Parathyroid adenoma (tissue), 2 donors: ENCODE measurements around the gene KRTAP10-1.

Experiments used
- H2AFZ ChIP-seq: fragments of 300-600 bp; sonication (generic); one replicate; pipeline ENCODE4 v1.7.0; 2017; ENCODE audit warnings: antibody characterized with exemption, mild to moderate bottlenecking
- H3K27ac ChIP-seq: fragments of 300-600 bp; sonication (generic); one replicate; pipeline ENCODE4 v1.7.0; 2017
- H3K27me3 ChIP-seq: fragments of 300-600 bp; sonication (generic); one replicate; pipeline ENCODE4 v1.7.0; 2017; ENCODE audit warnings: low read length; ENCODE audit not compliant: control insufficient read depth, insufficient read depth
- H3K36me3 ChIP-seq: fragments of 300-600 bp; sonication (generic); one replicate; pipeline ENCODE4 v1.7.0; 2017; ENCODE audit warnings: low read length; ENCODE audit not compliant: control insufficient read depth, insufficient read depth
- H3K4me1 ChIP-seq: fragments of 300-600 bp; sonication (generic); one replicate; pipeline ENCODE4 v1.7.0; 2017; ENCODE audit warnings: control low read depth
- H3K4me2 ChIP-seq: fragments of 300-600 bp; sonication (generic); one replicate; pipeline ENCODE4 v1.7.0; 2017; ENCODE audit warnings: low read length
- H3K4me3 ChIP-seq: fragments of 300-600 bp; sonication (generic); one replicate; pipeline ENCODE4 v1.7.0; 2017; ENCODE audit warnings: low read depth, low read length
- H3K79me2 ChIP-seq: fragments of 300-600 bp; sonication (generic); one replicate; pipeline ENCODE4 v1.7.0; 2017; ENCODE audit warnings: control low read depth
- H3K9ac ChIP-seq: fragments of 300-600 bp; sonication (generic); one replicate; pipeline ENCODE4 v1.7.0; 2017; ENCODE audit warnings: mild to moderate bottlenecking
- H3K9me3 ChIP-seq: fragments of 300-600 bp; sonication (generic); one replicate; pipeline ENCODE4 v1.7.0; 2017; ENCODE audit warnings: low read length; ENCODE audit not compliant: control insufficient read depth
- CTCF ChIP-seq: fragments of 300-600 bp; sonication (generic); IDR thresholded peaks from one replicate; pipeline ENCODE4 v1.7.0; 2017; ENCODE audit warnings: antibody characterized with exemption, mild to moderate bottlenecking
- donor health status: primary hyperparathyroidism.

Gene KRTAP10-1

GRCh38 chr21:44516828-44517174 is 23.2 kb downstream of the KRTAP10-1 start:
- Histone ChIP-seq H3K79me2 (no peaks in the 10 kb centered on the region), H3K27me3 (no peaks in the 10 kb centered on the region), H3K27ac (no peak overlapping the region), H3K36me3 (no peaks in the 10 kb centered on the region), H3K4me3 (no peak overlapping the region), H3K9ac (no peak overlapping the region), H2AFZ (no peak overlapping the region), H3K4me1 (no peaks in the 10 kb centered on the region), H3K9me3 (no peaks in the 10 kb centered on the region), H3K4me2 (no peak overlapping the region)
- no peak for TF ChIP-seq CTCF

DNA sequence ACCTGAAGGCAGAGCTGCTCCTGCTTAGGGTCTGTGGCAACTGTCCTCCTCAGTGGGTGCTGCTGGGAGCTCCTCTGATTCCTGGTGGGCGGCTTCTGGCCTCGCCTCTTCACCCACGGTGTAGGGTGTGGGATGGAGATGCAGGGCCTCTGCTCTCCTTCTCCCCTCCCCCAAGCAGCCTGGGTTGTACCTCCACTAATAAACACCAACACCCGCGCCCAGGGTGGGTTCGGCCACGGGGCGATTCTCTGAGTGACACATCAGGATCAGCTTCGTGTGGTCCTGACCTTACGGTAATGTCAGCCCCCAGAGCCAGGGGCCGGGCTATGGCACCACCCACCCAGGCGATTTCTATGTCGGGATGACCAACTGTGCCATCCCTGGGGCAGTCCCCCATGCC is 23.7 kb downstream of the KRTAP10-1 start:
- H3K4me3 ChIP-seq = no peak overlapping the region
- H3K36me3 ChIP-seq = no peaks in the 10 kb centered on the region
- no peaks in the 10 kb centered on the region for H3K9me3 ChIP-seq
- no peak overlapping the region for H3K9ac ChIP-seq
- H3K79me2 ChIP-seq = no peaks in the 10 kb centered on the region
- H3K4me1 ChIP-seq = no peaks in the 10 kb centered on the region
- H3K27ac ChIP-seq = no peak overlapping the region
- H2AFZ ChIP-seq = no peak overlapping the region
- TF ChIP-seq CTCF = no peak
- no peak overlapping the region for H3K4me2 ChIP-seq
- H3K27me3 ChIP-seq = no peaks in the 10 kb centered on the region

DNA sequence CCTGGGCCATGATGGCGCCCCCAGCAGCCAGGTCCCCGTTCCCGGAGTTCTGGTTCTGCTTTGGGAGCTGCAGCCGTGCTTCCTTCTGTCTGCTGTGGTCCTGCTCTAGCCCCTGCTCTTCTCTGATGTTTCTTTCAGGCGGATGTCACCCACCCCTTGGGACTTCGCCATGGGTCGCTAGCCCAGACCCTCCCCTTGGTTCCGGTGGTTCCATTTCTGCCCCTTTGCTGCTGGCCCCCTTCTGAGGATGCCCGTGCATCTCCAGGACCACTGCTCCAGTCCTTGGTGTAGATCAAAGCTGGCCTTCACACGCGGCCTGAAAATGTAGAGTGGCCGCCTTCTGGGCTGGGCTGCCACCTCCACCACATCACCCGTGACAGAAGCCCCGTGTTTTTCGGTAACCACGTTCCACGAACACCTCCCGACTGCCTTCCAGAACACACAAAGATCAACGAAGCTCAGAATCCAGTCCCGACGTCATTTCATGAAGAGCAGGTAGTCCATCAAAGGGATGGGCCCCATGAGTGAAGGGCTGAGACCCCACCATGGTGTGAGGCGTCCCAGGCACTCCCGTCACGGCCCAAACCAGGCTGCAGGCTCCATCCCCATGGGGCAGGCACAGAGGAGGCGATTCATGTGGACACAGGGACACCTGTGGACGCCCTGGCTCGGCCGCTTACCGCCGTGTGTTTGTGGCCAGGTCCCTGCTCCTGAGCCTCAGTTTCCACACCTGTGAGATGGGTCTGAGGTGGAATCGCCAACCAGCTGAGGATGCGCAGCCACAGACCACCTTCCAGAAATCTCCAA is 24.4 kb downstream of the KRTAP10-1 start:
- Histone ChIP-seq H3K27me3 (no peaks in the 10 kb centered on the region), H3K9me3 (no peaks in the 10 kb centered on the region), H3K36me3 (no peaks in the 10 kb centered on the region), H3K27ac (no peak overlapping the region), H3K4me2 (no peak overlapping the region), H3K4me3 (no peak overlapping the region), H3K79me2 (no peaks in the 10 kb centered on the region), H3K9ac (no peak overlapping the region), H2AFZ (no peak overlapping the region), H3K4me1 (no peaks in the 10 kb centered on the region)
- no peak for TF ChIP-seq CTCF

DNA sequence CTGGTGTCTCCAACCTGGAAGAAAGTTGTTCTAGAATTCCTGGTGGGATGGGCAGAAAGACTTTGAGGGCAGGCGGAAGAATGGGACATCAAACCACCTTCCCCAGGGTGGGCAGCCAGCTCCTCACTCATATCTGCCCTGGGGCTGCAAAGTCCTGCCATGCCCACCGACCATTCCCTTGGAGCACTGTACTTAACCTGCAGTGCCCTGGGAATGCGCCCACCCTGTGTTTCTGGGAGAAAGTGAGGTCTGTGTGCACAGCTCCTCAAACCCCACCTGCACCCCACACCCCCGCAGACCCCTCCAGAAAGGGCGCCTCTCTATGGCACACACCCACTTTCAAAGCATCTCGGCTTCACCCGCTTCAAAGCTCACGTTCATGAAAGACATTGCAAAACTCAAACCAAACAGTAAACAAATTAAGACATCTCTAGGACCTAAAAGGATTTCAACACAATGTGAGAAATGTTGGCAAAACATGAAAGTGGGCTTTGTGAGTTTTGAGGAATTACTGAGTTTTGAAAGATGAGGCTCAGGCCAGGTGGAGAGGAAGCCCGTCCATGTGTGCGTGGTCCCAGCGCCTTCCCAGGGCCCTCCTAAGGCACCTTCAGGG is 25.1 kb downstream of the KRTAP10-1 start:
- Histone ChIP-seq H3K27ac (no peak overlapping the region), H3K27me3 (no peaks in the 10 kb centered on the region), H3K36me3 (no peaks in the 10 kb centered on the region), H3K9me3 (no peaks in the 10 kb centered on the region), H2AFZ (no peak overlapping the region), H3K4me1 (no peaks in the 10 kb centered on the region), H3K4me3 (no peak overlapping the region), H3K4me2 (no peak overlapping the region), H3K9ac (no peak overlapping the region), H3K79me2 (no peaks in the 10 kb centered on the region)
- no peak for TF ChIP-seq CTCF

DNA sequence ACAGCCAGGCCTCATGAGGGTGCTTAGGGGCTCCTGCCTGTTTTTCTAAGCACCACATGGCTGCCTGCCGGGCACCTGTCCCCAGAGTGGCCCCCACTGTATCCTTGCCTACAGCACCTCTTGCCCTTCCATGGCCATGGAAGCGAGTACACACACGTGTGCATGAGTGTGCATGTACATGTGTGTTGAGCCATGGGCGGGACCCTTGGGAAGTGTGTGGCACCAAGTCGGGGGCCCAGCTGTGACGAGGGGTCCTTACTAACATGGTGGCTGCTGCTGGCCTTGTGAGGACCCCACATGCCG is 25.8 kb downstream of the KRTAP10-1 start:
- Histone ChIP-seq H3K4me2 (no peak overlapping the region), H2AFZ (no peak overlapping the region), H3K27me3 (no peaks in the 10 kb centered on the region), H3K4me3 (no peak overlapping the region), H3K4me1 (no peaks in the 10 kb centered on the region), H3K27ac (no peak overlapping the region), H3K79me2 (no peaks in the 10 kb centered on the region), H3K36me3 (no peaks in the 10 kb centered on the region), H3K9ac (no peak overlapping the region), H3K9me3 (no peaks in the 10 kb centered on the region)
- no peak for TF ChIP-seq CTCF
